ENCODE measurements around the gene SLC16A9. TPM values are rescaled to one million over a fixed set of nuclear protein-coding genes. Genes with fewer than 3 reads are reported as not detected.
"Not testable (repeated sequence)": the region's sequence is repeated elsewhere in the genome, so short reads cannot be mapped to it uniquely, and the experiment has no call there.

Gene SLC16A9
- total RNA-seq, 1 donor from 2014 or later = 0.83 TPM

DNA sequence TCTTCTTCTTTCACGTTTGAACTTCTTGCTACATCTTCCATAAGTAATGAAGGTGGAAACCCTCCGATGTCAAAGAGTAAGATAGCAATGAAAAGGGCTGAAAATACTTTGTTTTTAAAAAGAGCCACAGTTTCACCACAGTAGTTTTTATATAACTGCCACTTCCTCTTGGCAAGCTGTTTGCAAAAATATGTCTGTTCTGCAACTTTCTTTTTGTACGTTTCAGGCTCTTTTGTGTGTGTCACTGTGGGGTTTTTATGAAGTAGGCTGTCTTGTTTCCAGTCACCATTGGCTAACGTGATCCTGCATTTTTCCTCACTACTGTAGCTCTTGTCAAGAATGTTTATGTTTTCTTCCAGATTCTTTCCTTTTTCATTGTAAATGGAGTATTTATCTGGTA is 55.6 kb downstream of the SLC16A9 start:
- H3K27me3 ChIP-seq (ENCODE audit: low read depth) = no peaks in the 10 kb centered on the region
- ATAC-seq (no peak), DNase-seq (no peak)
- no peaks in the 10 kb centered on the region for H3K36me3 ChIP-seq
- TF ChIP-seq, protein P1, sequence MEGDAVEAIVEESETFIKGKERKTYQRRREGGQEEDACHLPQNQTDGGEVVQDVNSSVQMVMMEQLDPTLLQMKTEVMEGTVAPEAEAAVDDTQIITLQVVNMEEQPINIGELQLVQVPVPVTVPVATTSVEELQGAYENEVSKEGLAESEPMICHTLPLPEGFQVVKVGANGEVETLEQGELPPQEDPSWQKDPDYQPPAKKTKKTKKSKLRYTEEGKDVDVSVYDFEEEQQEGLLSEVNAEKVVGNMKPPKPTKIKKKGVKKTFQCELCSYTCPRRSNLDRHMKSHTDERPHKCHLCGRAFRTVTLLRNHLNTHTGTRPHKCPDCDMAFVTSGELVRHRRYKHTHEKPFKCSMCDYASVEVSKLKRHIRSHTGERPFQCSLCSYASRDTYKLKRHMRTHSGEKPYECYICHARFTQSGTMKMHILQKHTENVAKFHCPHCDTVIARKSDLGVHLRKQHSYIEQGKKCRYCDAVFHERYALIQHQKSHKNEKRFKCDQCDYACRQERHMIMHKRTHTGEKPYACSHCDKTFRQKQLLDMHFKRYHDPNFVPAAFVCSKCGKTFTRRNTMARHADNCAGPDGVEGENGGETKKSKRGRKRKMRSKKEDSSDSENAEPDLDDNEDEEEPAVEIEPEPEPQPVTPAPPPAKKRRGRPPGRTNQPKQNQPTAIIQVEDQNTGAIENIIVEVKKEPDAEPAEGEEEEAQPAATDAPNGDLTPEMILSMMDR (IDR thresholded peaks at IDR 0.05) = no peak
- H3K4me3 ChIP-seq = no peak overlapping the region
- intact Hi-C loops (cut with DNase I) = no loop called here
- H3K4me1 ChIP-seq = no peaks in the 10 kb centered on the region
- no peak overlapping the region for H3K27ac ChIP-seq
- no peaks in the 10 kb centered on the region for H3K9me3 ChIP-seq

DNA sequence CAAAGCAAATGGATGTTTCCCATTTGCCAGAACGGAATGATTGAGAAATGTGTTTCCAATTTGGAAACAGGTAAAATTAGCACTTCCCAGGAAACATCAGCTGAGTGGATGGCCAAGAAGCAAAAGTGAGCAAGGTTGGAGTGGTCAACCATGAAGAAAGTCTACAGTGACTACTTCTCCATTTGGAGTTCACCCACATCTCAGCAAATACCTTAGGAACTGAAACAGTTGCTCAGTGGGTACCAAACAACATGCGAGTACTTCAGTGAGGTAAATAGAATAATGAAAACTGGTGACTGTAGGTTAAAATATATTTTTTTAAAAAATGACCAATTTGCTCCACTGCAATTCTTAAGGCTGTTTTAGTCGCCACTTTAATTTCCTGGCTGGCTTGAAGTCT is 57.7 kb downstream of the SLC16A9 start:
- Histone ChIP-seq H3K4me3 (no peak overlapping the region), H3K36me3 (no peaks in the 10 kb centered on the region), H3K27ac (no peak overlapping the region), H3K9me3 (no peaks in the 10 kb centered on the region), H3K4me1 (no peaks in the 10 kb centered on the region), H3K27me3 (ENCODE audit: low read depth) (no peaks in the 10 kb centered on the region)
- intact Hi-C loops (cut with DNase I) = no loop called here
- TF ChIP-seq, protein P1 (IDR thresholded peaks at IDR 0.05) = no peak
- DNase-seq (no peak), ATAC-seq (no peak)

DNA sequence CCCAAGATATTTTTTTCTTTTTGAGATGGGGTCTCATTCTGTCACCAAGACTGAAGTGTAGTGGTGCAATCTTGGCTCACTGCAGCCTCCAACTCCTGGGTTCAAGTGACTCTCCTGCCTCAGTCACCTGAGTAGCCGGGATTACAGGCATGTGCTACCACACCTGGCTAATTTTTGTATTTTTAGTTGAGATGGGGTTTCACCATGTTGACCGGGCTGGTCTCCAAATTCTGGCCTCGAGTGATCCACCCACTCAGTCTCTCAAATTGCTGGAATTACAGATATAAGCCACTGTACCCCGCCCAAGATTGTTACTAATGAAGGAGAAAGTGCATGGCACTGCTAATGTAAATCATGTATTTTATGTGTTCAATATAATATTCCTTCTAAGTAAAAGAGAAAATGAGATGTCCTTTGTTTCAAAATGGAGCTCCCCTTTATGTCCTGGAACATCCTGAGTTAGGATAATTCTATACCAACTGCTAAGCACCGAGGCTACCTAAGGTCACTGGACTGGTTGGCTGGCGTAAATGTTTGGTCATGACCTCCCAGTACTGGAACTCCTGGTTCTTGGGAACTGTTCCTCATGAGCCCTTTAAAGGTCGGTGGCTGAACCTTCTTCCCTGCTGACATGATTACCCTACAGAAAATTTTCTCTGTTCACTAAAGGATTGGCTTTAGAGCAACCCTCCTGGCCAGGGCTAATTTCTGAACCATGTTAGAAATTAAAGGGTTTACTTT is 59.9 kb downstream of the SLC16A9 start:
- no peak overlapping the region for H3K27ac ChIP-seq
- H3K27me3 ChIP-seq (ENCODE audit: low read depth) = no peaks in the 10 kb centered on the region
- DNase-seq = no peak
- no peaks in the 10 kb centered on the region for H3K4me1 ChIP-seq
- TF ChIP-seq, protein P1 (IDR thresholded peaks at IDR 0.05) = no peak
- no peak for ATAC-seq
- H3K4me3 ChIP-seq = no peak overlapping the region
- no peaks in the 10 kb centered on the region for H3K36me3 ChIP-seq
- intact Hi-C loops (cut with DNase I) = no loop called here
- peaks cover 9% of the 10 kb centered on the region for H3K9me3 ChIP-seq

DNA sequence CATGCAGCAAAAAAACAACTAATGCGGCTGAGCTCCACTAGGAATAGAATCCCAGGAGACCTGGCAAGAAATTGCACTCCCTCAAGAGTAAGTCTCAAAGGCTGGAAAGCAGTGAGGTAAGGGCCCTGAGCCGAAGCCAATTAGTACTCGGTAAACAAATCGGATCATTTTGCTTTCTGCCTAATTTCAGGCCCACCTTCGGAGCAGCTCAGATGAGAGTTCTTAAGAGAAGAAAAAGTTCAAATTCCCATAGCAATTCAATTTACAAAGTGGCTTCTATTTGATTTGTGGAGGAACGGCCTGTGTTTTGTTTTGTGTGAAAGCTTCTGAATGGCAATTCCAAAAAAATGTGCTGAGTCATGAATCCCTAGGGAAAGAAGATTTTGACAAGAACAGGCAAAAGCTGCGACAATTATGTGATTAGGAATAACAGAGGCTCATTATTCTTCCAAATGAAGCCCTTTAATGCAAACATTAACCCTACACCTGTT is 60.9 kb downstream of the SLC16A9 start:
- Histone ChIP-seq H3K9me3 (peaks cover 9% of the 10 kb centered on the region), H3K27ac (no peak overlapping the region), H3K27me3 (ENCODE audit: low read depth) (no peaks in the 10 kb centered on the region), H3K36me3 (no peaks in the 10 kb centered on the region), H3K4me1 (no peaks in the 10 kb centered on the region), H3K4me3 (no peak overlapping the region)
- ATAC-seq (no peak), DNase-seq (no peak)
- TF ChIP-seq, protein P1 (IDR thresholded peaks at IDR 0.05) = no peak
- intact Hi-C loops (cut with DNase I) = no loop called here

DNA sequence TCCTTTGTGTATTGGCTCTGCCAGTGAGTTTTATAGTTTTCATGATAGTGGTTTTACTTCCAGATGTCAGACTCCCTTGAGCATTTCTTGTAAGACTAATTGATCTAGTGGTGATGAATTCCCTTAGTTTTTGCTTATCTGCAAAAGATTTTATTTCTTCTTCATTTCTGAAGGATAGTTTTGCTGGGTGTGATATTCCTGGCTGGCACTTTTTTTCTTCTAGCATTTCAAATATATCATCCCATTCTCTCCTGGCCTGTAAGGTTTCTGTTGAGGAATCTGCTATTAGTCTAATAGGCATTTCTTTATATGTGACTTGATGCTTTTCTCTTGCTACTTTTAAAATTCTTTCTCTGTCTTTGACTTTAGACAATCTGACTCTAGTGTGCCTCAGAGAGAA is 64.8 kb downstream of the SLC16A9 start:
- no peaks in the 10 kb centered on the region for H3K4me1 ChIP-seq
- H3K27ac ChIP-seq = no peak overlapping the region
- ATAC-seq (no peak), DNase-seq (no peak)
- no peaks in the 10 kb centered on the region for H3K36me3 ChIP-seq
- TF ChIP-seq, protein P1 (IDR thresholded peaks at IDR 0.05) = no peak
- intact Hi-C loops (cut with DNase I) = no loop called here
- peaks cover 9% of the 10 kb centered on the region for H3K9me3 ChIP-seq
- no peak overlapping the region for H3K4me3 ChIP-seq
- H3K27me3 ChIP-seq (ENCODE audit: low read depth) = no peaks in the 10 kb centered on the region

DNA sequence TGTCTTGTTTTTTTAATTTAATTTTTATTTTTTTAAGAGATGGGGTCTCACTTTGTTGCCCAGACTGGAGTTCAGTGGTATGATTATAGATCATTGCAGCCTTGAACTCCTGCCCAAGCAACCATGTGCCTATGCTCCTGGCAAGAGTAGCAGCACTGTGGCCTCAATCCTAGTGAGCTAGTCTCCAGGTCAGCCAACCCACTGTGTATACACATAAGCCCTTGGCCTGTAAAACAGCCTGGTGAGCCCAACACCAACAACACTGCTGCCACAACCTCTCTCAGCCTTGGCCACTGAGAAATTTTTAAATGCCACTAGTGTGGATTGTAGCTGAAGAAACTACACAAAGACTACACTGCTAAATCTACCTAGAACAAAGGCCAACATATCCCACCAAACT is 68.0 kb downstream of the SLC16A9 start:
- intact Hi-C loops (cut with DNase I); DNase-seq; H3K4me1 ChIP-seq; H3K4me3 ChIP-seq; H3K9me3 ChIP-seq; H3K27me3 ChIP-seq (ENCODE audit: low read depth); H3K36me3 ChIP-seq; ATAC-seq; H3K27ac ChIP-seq: not testable (repeated sequence)
